Glutamatergic neuron (in vitro differentiated cells): ENCODE measurements around the gene TNC. TPM values are rescaled to one million over a fixed set of nuclear protein-coding genes. Genes with fewer than 3 reads are reported as not detected.
A peak's percentile ranks its signal among the peaks of the same experiment; 100 is the strongest.

Experiments
- DNase-seq: peaks from one replicate; pipeline ENCODE4 v3.0.0; 2022
- H3K27ac Mint-ChIP-seq: one replicate; pipeline ENCODE4 v1.8.0; 2020; ENCODE audit warnings: mild to moderate bottlenecking, mixed read lengths, inconsistent platforms; ENCODE audit not compliant: unreplicated experiment
- H3K27me3 Mint-ChIP-seq: one replicate; pipeline ENCODE4 v1.8.0; 2020; ENCODE audit warnings: mild to moderate bottlenecking, moderate library complexity, mixed read lengths, inconsistent platforms; ENCODE audit not compliant: unreplicated experiment
- H3K36me3 Mint-ChIP-seq: one replicate; pipeline ENCODE4 v1.8.0; 2020; ENCODE audit warnings: mild to moderate bottlenecking, mixed read lengths, inconsistent platforms; ENCODE audit not compliant: unreplicated experiment
- H3K4me1 Mint-ChIP-seq: one replicate; pipeline ENCODE4 v1.8.0; 2020; ENCODE audit warnings: mild to moderate bottlenecking, low read depth, mixed read lengths, inconsistent platforms; ENCODE audit not compliant: unreplicated experiment
- H3K4me3 Mint-ChIP-seq: one replicate; pipeline ENCODE4 v1.8.0; 2020; ENCODE audit warnings: mild to moderate bottlenecking, mixed read lengths, inconsistent platforms; ENCODE audit not compliant: unreplicated experiment
- H3K9me3 Mint-ChIP-seq: one replicate; pipeline ENCODE4 v1.8.0; 2020; ENCODE audit warnings: mild to moderate bottlenecking, moderate library complexity, mixed read lengths, inconsistent platforms; ENCODE audit not compliant: unreplicated experiment
- CTCF ChIP-seq: fragments of 200-600 bp; sonication (generic); IDR thresholded peaks from one replicate; pipeline ENCODE4 v1.5.0; 2021; ENCODE audit not compliant: partially characterized antibody, unreplicated experiment
- total RNA-seq: library from RNA; stranded (reverse); fragmentation: NEBNext Ultra II Directional; extraction: Animal tissue kit (Norgen Biotek cat#: 25700); gene quantifications from one replicate; pipeline ENCODE4 v1.2.1, GENCODE V29; 2021; ENCODE audit not compliant: unreplicated experiment

Gene TNC
- total RNA-seq, 1 donor from 2014 or later, result 34.5 TPM

DNA sequence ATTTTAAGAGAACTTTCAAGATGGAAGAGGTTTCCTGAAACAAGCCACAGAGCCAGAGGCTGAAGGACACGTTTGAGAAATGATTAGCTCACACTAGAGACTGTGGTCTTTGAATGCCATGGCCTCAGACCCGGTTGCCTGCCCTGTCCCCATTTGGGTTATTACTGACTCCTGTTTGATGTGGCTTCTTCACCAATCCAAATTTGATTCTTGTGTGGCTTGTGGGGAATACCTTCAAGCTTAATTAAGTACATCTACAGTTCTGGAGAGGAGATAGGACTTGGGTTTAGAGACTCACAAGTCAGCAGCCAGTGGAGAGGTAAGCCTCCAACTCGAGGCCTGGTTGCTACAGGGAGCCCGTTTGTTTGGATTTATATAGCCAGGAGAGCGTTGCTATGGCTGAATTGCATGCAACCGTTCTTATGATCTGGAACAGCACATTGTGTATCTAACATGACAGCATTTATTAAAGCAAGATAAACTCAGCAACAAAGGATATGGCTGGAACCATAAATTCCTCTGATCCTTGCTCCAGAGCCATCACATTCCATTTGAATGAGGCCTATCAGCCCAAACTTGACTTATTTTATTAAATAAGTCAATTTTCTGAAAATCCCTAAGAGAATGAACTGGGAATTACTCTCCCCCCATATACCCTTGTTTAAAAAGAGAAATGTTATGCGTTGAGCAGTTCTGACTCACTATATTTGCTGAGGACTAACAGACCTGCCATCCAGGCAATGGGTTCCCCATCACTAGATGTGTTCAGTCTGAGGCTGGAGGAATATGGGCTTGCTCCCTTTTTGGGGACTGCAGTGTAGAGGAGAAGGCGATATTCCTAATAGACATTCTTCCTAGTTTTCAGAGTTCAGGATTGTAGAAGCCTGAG lies 99.2 kb downstream of the TNC start:
- no peak for DNase-seq
- H3K36me3 Mint-ChIP-seq, result no peaks in the 10 kb centered on the region
- H3K27me3 Mint-ChIP-seq, result peaks cover 5% of the 10 kb centered on the region
- H3K9me3 Mint-ChIP-seq, result peaks cover 7% of the 10 kb centered on the region
- no peak overlapping the region for H3K27ac Mint-ChIP-seq
- H3K4me1 Mint-ChIP-seq, result no peaks in the 10 kb centered on the region
- H3K4me3 Mint-ChIP-seq, result no peak overlapping the region
- TF ChIP-seq CTCF, result no peak

- no peak for DNase-seq
- Mint-ChIP-seq H3K27ac (no peak overlapping the region), H3K36me3 (no peaks in the 10 kb centered on the region), H3K4me1 (peaks cover 2% of the 10 kb centered on the region), H3K9me3 (peaks cover 5% of the 10 kb centered on the region), H3K4me3 (no peak overlapping the region), H3K27me3 (peaks cover 8% of the 10 kb centered on the region)
- TF ChIP-seq CTCF, result no peak
Measured at GRCh38 chr9:115016344-115016743, 101.6 kb downstream of the TNC start.

GRCh38 chr9:115015018-115015635 lies 102.8 kb downstream of the TNC start:
- TF ChIP-seq CTCF, result peak; percentile 73
- peak; percentile 33 for DNase-seq
- Mint-ChIP-seq H3K4me1 (peaks cover 9% of the 10 kb centered on the region), H3K27me3 (peaks cover 8% of the 10 kb centered on the region), H3K4me3 (no peak overlapping the region), H3K9me3 (peaks cover 7% of the 10 kb centered on the region), H3K36me3 (no peaks in the 10 kb centered on the region), H3K27ac (no peak overlapping the region)

DNA sequence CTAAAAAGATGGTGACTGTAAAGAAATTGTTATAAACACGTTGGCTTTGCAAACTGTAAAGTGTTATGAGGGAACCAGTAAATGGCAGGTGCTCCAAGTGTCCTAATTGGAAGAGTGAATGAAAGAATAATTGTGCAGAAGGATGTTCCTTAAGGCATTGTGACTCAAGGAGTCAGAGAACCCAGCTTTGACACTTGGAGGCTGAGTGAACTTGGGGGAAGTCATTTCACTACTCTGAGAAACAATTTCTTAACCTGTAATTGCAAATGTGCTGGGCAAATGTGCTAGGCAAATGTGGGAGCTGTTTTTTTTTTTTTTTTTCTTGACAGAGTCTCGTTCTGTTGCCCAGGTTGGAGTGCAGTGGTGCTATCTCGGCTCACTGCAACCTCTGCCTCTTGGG lies 103.5 kb downstream of the TNC start:
- Mint-ChIP-seq H3K27ac (no peak overlapping the region), H3K4me1 (peaks cover 11% of the 10 kb centered on the region)

More for the DNA sequence above, 103.5 kb downstream of the TNC start:
- H3K27me3 Mint-ChIP-seq, result peaks cover 8% of the 10 kb centered on the region
- H3K36me3 Mint-ChIP-seq, result no peaks in the 10 kb centered on the region
- H3K9me3 Mint-ChIP-seq, result peaks cover 7% of the 10 kb centered on the region
- H3K4me3 Mint-ChIP-seq, result no peak overlapping the region
- TF ChIP-seq CTCF, result no peak
- no peak for DNase-seq
